ENCODE measurements around the gene STEAP2.

DNA sequence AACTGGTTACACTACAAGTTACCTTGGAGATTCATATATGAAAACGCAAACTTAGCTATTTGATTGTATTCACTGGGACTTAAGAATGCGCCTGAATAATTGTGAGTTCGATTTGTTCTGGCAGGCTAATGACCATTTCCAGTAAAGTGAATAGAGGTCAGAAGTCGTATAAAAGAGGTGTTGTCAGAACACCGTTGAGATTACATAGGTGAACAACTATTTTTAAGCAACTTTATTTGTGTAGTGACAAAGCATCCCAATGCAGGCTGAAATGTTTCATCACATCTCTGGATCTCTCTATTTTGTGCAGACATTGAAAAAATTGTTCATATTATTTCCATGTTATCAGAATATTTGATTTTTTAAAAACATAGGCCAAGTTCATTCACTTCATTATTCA, 48.0 kb upstream of the STEAP2 start:
- no peak for TF ChIP-seq POLR2A (IDR thresholded peaks at IDR 0.05)
- TF ChIP-seq, protein P1, sequence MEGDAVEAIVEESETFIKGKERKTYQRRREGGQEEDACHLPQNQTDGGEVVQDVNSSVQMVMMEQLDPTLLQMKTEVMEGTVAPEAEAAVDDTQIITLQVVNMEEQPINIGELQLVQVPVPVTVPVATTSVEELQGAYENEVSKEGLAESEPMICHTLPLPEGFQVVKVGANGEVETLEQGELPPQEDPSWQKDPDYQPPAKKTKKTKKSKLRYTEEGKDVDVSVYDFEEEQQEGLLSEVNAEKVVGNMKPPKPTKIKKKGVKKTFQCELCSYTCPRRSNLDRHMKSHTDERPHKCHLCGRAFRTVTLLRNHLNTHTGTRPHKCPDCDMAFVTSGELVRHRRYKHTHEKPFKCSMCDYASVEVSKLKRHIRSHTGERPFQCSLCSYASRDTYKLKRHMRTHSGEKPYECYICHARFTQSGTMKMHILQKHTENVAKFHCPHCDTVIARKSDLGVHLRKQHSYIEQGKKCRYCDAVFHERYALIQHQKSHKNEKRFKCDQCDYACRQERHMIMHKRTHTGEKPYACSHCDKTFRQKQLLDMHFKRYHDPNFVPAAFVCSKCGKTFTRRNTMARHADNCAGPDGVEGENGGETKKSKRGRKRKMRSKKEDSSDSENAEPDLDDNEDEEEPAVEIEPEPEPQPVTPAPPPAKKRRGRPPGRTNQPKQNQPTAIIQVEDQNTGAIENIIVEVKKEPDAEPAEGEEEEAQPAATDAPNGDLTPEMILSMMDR (IDR thresholded peaks at IDR 0.05), result no peak

Data from esophagus squamous epithelium (tissue), 4 donors.